ENCODE results near the gene NKAIN1.

- TF ChIP-seq CTCF (IDR thresholded peaks at IDR 0.05) (no peak), POLR2A (IDR thresholded peaks at IDR 0.05) (no peak)
These were observed 37.7 kb downstream of the NKAIN1 start for GRCh38 chr1:31201931-31202360.
